ENCODE measurements around the gene SH3BP5. TPM values are rescaled to one million over a fixed set of nuclear protein-coding genes. Genes with fewer than 3 reads are reported as not detected.

Gene SH3BP5
- total RNA-seq, 4 donors from 2014 or later: 12.8 to 64.4 (median 16.0) TPM

- no peak for TF ChIP-seq POLR2A (IDR thresholded peaks at IDR 0.05)
- no peak for TF ChIP-seq CTCF (IDR thresholded peaks at IDR 0.05)
These were observed 24.8 kb downstream of the SH3BP5 start for GRCh38 chr3:15307580-15307979.

DNA sequence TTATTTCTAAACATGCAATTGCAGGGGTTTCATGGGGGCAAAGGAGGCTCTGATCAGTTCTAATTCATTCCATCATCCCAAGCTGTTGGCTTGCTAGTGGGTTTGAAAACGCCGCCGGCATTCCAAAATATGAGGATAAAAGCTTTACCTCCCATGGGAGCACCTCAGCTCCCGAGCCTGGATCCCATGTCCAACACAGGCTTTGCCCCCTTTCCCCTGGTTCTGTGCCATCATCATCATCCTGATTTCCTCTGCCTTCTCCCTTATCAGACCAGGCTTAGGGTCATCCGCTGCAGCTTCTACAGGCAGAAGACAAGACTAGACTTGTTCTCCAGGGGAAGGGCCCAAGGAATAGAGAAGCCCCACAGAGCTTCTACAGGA, 25.4 kb downstream of the SH3BP5 start:
- peak in 1 of 3 donors; percentile 36 for DNase-seq
- TF ChIP-seq POLR2A (IDR thresholded peaks at IDR 0.05): no peak
- no peak for TF ChIP-seq CTCF (IDR thresholded peaks at IDR 0.05)
- Histone ChIP-seq H3K36me3 (peaks cover 0 to 8% (median 0%) of the 10 kb centered on the region in 3 donors), H3K27ac (peak overlapping the region in 1 of 4 donors; percentile 63), H3K4me3 (no peak overlapping the region), H3K4me1 (no peaks in the 10 kb centered on the region), H3K9me3 (no peaks in the 10 kb centered on the region), H3K27me3 (no peaks in the 10 kb centered on the region)

More at GRCh38 chr3:15307580-15307979, 24.8 kb downstream of the SH3BP5 start:
- peaks cover 0 to 8% (median 0%) of the 10 kb centered on the region in 3 donors for H3K36me3 ChIP-seq
- H3K4me3 ChIP-seq: no peak overlapping the region
- no peaks in the 10 kb centered on the region for H3K27me3 ChIP-seq
- peak overlapping the region in 1 of 4 donors; percentile 8 for H3K27ac ChIP-seq
- DNase-seq: peak in 1 of 3 donors; percentile 41
- no peaks in the 10 kb centered on the region for H3K4me1 ChIP-seq
- H3K9me3 ChIP-seq: no peaks in the 10 kb centered on the region

DNA sequence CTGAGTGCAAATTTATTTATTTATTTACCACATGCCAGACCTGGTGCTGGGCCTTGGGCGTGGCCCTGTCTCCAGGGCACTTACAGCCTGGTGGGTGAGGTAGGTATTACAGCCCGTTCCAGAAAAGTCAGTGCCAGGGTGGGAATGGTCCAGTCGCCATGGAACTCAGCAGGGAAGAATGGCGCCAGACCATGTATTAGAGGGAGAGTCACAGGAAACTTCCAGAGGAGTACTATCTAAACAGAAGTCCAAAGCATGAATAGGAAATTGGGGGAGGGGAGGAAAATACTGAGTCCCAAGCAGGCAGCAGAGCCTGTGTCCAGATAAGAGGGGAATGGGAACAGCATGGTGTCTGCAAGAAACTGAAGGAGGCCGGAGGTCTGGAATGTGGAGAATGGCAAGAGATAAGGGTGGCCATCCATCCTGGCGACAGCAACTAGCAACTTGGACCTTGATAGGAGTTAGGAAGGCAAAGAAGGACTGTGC, 27.0 kb downstream of the SH3BP5 start:
- H3K4me3 ChIP-seq: no peak overlapping the region
- no peaks in the 10 kb centered on the region for H3K9me3 ChIP-seq
- peak in 1 of 3 donors; percentile 45 for DNase-seq
- H3K27ac ChIP-seq: peak overlapping the region in 1 of 4 donors; percentile 60
- H3K4me1 ChIP-seq: no peaks in the 10 kb centered on the region
- H3K36me3 ChIP-seq: peaks cover 0 to 8% (median 0%) of the 10 kb centered on the region in 3 donors
- TF ChIP-seq POLR2A (IDR thresholded peaks at IDR 0.05) (no peak), CTCF (IDR thresholded peaks at IDR 0.05) (peak in 2 of 6 experiments; percentile 14 to 20)
- H3K27me3 ChIP-seq: no peaks in the 10 kb centered on the region

DNA sequence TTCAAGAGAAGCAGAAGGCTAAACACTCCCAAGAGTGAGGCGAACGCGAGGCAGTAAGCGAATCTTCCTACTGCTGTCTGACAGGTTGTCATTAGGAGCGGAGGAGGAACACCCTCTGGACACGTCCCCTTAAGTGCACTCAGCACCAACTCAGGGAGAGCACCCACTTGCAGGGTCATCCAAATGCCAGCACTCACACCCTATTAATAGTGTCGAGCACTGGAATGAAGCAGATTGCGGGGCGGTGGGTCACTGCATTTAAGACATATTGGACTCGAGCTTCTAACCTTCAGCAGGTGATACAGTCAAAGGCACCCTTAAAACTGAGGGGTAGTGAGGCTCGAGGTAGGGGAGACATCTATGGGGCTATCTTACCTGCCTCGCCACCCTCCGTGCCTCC, 28.7 kb downstream of the SH3BP5 start:
- DNase-seq: peak in 1 of 3 donors; percentile 42
- Histone ChIP-seq H3K9me3 (no peaks in the 10 kb centered on the region), H3K4me1 (peaks cover 0 to 5% (median 0%) of the 10 kb centered on the region in 4 donors), H3K27ac (peak overlapping the region in 1 of 4 donors; percentile 60), H3K36me3 (peaks cover 0 to 8% (median 0%) of the 10 kb centered on the region in 3 donors), H3K4me3 (no peak overlapping the region), H3K27me3 (no peaks in the 10 kb centered on the region)
- no peak for TF ChIP-seq POLR2A (IDR thresholded peaks at IDR 0.05)
- TF ChIP-seq CTCF (IDR thresholded peaks at IDR 0.05): no peak

DNA sequence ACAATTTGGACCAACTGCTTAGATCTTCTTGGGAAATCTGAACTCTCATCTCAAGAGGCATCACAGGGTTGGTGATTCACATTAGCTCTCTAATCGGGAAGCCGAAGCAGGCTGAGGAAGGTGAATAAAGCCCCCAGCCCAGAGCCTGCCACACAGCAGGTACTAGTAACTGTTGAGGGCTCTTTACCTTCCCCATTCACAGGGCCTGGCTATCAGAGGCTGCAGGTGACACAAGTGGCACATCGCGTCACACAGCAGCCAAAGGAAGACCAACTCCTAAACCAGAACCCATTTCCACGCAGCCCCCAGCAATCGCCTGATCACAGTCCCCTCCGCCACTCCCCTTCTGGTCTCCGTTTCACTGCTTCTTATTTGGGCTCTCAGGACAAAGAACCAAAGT, 29.2 kb downstream of the SH3BP5 start:
- Histone ChIP-seq H3K9me3 (no peaks in the 10 kb centered on the region), H3K4me3 (no peak overlapping the region), H3K4me1 (peaks cover 0 to 6% (median 0%) of the 10 kb centered on the region in 4 donors), H3K36me3 (peaks cover 0 to 8% (median 0%) of the 10 kb centered on the region in 3 donors), H3K27me3 (no peaks in the 10 kb centered on the region), H3K27ac (no peak overlapping the region)
- TF ChIP-seq POLR2A (IDR thresholded peaks at IDR 0.05) (no peak), CTCF (IDR thresholded peaks at IDR 0.05) (no peak)
- peak in 1 of 3 donors; percentile 26 for DNase-seq

All from Peyer's patch (tissue), 4 donors.